Measurements from ENCODE around the gene SAA2.
"Not testable (repeated sequence)": the region's sequence is repeated elsewhere in the genome, so short reads cannot be mapped to it uniquely, and the experiment has no call there.

SAA2 gene

GRCh38 chr11:18248561-18248960, at the start of gene SAA2:
SAA2 (minus strand) TSS chr11:18248668; CDS start chr11:18248011, 657 bp downstream.
- no peak for DNase-seq (ENCODE audit: low spot score)

DNA sequence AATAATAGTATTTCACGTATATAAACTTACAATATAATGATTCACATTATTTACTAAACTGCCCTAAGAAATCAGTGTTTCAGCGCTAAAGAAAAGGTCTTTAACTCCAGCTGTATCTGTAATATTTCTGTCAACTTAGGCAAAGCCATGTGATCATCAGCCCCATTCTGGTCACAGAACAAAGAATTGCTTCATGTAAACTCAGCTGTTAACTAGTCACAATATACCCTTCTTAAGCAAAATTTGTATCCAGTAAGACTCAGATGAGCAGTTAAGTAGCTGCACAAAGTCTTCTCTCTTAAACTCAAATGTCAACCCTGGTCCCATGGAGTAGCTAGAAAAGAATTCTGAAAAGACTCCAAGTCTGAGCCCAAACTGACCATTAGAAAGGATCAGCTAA, 46.8 kb upstream of the SAA2 start:
- no peak for DNase-seq (ENCODE audit: low spot score)

- DNase-seq (ENCODE audit: low spot score): peak; percentile 52
These were observed 46.4 kb upstream of the SAA2 start for GRCh38 chr11:18294862-18295261.

- no peak for DNase-seq (ENCODE audit: low spot score)
These were observed 40.4 kb upstream of the SAA2 start for GRCh38 chr11:18288911-18289310.

DNA sequence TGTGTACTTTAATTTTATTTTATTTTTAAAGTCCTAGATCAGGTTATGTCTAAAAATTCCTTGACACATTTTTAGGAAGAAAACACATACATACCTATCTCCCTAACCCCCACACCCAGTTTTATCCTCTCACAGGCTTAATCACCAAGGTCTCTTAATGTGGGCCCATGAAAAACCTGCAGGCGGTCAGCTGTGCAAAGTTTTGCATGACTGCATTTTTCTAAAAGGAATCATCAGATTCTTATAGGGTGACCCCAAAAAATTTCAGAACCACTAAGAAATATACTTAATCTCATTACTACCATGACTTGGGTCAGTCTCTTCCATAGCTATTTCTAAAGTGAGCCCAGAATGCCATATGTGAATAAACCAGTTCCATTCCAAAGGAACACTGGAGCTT, 37.4 kb upstream of the SAA2 start:
- DNase-seq (ENCODE audit: low spot score): no peak

- DNase-seq (ENCODE audit: low spot score): no peak
These were observed 34.2 kb upstream of the SAA2 start for GRCh38 chr11:18282626-18283025.

DNA sequence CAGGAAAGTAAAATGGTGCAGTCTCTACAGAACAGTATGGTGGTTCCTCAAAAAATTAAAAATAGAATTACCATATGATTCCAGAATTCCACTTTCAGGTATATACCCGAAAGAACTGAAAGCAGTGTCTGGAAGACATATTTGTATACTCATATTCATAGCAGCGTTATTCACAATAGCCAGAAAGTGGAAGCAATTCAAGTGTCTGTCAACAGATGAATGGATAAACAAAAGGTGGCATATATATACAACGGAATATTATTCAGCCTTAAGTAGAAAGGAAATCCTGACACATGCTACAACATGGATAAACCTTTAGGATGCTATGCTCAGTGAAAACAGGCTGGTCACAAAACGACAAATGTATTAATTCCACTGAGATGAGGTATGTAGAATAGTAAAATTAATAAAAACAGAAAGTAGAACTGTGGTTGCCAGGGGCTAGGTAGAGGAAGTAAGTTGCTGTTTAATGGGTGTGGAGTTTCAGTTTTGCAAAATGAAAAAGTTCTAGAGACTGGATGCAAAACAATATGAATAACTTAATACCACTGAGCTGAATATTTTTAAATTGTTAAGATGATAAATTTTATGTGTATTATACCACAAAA, 32.1 kb upstream of the SAA2 start:
- DNase-seq (ENCODE audit: low spot score): peak; percentile 27

DNA sequence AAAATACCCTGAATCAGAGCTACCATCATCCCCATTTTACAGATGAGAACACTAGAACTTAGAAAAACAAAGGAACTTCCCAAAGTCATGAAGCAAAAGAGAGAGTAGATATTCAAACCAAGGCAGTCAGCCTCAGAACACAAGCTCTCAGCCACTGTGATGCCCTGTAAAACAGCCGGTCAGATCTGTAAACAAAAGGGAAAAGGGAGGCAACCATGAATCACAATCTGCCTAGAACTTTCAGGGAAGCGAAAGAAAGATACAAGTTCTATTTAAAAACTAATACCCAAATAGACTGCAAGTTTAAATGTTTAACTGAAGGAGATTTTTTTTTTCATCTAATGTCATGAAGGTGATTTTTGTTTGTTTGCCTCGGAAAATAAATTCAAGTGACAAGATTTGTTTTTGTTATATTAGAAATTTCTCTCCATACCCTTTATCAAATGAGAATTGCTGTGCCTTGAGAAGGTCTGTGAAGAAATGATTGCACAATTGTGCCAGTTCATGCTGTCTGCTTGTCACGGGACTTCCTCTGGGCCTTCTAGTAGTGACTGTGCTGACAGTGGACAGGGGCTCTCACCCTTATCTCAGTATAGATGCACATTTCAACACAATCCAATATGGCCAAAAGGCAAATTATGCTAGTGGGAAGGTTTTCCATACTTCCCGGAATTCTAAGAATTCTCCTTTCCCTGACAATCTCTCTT, 29.2 kb upstream of the SAA2 start:
- DNase-seq (ENCODE audit: low spot score): no peak

DNA sequence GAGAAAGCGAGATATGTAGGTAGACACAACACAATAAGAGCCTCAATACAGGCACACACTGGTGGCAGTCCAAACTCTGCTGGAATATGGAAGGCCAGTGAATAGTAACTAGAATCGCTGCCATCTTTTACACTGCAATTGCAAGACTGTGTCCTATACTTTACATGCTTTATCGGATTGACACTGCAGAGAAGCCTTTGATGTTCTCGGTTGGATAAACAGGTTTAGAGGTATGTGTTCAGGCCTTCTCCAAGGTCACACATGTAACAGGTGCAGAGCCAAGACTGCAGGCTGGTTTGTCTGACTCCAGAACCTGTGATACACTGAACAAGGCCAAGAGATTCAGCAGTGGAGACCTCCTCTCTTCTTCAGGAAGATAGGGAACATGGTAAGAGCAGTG, 22.7 kb upstream of the SAA2 start:
- no peak for DNase-seq (ENCODE audit: low spot score)

DNA sequence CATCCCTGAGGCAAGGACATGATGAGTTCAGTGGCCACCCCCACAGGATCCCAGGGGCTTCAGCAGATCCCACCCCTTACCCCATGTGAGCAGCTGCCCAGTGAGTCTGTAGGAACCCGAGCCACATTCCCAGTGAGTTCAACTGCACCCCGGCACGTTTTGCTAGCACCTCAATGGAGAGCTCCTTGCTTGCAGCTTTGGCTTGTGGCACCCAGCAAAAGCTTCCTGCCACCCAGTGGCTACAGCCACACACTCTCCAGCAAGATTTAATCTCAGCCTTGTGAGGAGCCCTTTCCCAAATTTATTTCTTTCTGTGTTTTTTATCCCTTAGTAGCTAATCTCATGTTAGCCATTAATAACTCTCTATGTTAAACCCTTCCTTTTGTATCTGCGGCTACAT, 21.6 kb upstream of the SAA2 start:
- no peak for DNase-seq (ENCODE audit: low spot score)

- DNase-seq (ENCODE audit: low spot score): not testable (repeated sequence)
These were observed 20.8 kb upstream of the SAA2 start for GRCh38 chr11:18269252-18269651.

DNA sequence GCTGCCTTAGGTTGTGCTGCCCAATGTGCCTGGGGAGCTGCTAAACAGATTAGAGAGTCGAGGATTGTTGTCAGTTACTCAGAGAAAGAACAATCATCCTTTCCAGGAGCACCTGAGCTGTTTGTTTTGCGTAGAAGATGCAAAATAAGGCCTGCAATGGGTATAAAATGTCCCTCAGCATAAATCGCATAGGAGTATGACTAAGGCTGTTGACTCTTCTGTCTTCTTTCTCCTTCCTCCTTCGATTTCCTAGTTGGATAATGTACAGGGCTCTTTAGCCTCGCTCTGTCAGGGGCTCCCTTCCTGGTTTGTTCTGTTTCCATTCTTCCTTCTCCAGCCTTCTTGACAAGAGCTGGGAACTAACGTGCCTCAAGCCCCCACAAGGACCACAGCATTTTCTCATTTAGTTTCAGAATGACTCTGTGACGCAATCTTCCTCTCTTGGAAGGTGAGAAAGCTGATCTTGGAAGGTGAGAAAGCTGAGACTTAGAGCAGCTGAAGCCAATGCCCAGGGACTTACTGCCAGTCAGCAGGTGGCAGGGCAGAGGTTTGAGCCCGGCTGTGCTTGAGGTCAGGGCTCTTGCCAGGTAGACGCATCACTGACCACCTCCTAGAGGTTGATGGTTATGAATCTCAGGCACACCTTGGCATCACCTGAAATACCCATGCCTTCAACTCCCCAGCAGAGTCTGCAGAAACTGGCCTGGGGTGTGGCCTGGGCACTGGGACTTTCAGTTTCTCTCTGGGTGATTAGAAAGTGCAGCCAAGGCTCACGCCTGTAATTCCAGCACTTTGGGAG, 19.1 kb upstream of the SAA2 start:
- DNase-seq (ENCODE audit: low spot score): not testable (repeated sequence)

- DNase-seq (ENCODE audit: low spot score): no peak
These were observed 17.5 kb upstream of the SAA2 start, which contains the start of gene SAA1 for GRCh38 chr11:18265949-18266348. SAA1 (plus strand) TSS chr11:18266264; CDS start chr11:18266888, 624 bp downstream.

GRCh38 chr11:18264677-18265555, 16.4 kb upstream of the SAA2 start:
- DNase-seq (ENCODE audit: low spot score): no peak

DNA sequence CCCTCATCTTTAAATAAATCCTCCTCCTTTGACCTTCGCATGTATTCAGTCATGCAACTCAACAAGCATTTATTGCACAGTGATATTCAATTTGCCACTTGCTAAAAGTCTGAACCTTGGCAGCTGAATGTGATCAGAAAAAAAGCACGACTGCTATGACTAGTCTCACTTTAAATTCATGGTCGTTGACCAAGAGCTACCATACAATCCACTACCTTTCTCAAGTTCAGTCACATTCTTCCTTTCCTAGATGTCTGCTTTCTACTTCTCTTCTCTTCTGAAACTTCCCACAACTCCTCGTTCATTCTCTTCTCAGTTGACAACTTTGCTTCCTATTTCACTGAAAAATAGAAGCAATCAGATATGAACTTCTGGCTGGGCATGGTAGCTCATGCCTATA, 15.6 kb upstream of the SAA2 start:
- DNase-seq (ENCODE audit: low spot score): peak; percentile 26

DNA sequence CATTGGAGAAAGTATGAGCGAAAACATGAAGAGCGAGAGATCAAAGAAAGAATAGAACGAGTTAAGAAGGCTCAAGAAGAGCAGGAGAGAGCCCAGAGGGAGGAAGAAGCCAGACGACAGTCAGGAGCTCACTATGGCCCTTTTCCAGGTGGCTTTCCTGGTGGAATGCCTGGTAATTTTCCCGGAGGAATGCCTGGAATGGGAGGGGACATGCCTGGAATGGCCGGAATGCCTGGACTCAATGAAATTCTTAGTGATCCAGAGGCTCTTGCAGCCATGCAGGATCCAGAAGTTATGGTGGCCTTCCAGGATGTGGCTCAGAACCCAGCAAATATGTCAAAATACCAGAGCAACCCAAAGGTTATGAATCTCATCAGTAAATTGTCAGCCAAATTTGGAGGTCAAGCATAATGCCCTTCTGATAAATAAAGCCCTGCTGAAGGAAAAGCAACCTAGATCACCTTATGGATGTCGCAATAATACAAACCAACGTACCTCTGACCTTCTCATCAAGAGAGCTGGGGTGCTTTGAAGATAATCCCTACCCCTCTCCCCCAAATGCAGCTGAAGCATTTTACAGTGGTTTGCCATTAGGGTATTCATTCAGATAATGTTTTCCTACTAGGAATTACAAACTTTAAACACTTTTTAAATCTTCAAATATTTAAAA, 14.3 kb upstream of the SAA2 start:
- not testable (repeated sequence) for DNase-seq (ENCODE audit: low spot score)

DNA sequence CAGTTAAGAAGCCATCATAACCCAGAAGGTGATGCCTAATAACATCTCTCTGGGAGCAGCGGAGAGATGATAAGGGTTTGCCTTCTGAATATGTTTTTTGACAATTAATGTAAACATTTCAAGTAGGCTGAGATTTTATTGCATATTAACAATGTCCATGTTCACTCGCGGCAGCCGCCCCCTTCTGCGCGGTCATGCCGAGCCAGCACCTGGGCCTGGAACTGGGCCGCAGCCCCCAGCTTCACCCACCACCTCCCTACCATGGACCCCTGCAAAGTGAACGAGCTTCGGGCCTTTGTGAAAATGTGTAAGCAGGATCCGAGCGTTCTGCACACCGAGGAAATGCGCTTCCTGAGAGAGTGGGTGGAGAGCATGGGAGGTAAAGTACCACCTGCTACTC, 13.3 kb upstream of the SAA2 start:
- DNase-seq (ENCODE audit: low spot score): no peak

DNA sequence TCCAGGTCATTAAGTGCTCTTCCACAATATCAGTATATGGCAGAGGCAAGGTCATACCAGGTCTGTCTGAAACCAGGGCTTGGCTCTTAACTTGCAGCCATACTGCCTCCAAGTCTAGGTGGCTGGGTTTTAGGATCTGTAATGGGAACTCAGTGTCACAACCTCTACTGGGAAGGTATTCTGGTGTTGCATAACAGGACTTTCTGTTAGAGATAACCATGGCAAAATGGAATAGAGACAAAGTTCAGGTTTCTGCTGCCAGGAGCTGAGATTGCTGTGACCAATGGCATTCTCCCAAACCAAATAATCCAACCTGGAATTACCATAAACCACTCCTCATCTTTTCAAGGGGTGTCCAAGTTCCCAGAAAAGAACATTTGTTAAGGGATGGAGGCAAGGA, 10.8 kb upstream of the SAA2 start:
- DNase-seq (ENCODE audit: low spot score): no peak

GRCh38 chr11:18254781-18255361, 6.4 kb upstream of the SAA2 start:
- no peak for DNase-seq (ENCODE audit: low spot score)

DNA sequence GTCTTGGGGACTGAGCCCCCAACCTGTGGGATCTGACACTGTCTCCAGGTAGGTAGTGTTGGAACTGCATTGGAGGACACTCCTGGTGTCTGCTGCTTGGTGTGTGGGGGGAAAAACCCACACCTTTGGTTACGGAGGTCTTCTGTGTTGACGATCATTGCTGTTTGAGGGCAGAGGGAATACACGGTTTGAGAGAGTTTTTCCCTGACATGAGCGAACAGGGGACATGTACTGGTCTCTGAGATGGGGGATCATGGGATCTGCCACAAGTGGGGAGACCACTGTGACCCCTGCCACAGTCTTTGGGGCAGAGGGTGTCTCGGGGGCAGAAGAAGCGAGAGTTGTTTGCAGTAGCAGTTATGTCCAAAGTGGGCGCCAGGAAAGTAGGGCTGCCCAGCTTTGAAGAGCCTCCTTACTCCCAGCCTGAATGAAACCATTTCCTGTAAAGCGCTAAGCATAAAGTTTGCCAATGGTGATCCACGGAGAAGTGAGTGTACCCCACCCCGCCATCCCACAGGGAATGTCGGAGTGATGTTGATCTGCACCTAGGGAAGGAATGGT, 5.4 kb upstream of the SAA2 start:
- no peak for DNase-seq (ENCODE audit: low spot score)

- no peak for DNase-seq (ENCODE audit: low spot score)
These were observed 4.8 kb upstream of the SAA2 start for GRCh38 chr11:18253233-18253632.
